GM03348 (cell line): ENCODE data around the gene PTGR1.
"Not testable (repeated sequence)": the region's sequence is repeated elsewhere in the genome, so short reads cannot be mapped to it uniquely, and the experiment has no call there.

Experiments used
- DNase-seq: peaks from one replicate; pipeline ENCODE4 v3.0.0; 2012; ENCODE audit warnings: low spot score

PTGR1 gene

DNA sequence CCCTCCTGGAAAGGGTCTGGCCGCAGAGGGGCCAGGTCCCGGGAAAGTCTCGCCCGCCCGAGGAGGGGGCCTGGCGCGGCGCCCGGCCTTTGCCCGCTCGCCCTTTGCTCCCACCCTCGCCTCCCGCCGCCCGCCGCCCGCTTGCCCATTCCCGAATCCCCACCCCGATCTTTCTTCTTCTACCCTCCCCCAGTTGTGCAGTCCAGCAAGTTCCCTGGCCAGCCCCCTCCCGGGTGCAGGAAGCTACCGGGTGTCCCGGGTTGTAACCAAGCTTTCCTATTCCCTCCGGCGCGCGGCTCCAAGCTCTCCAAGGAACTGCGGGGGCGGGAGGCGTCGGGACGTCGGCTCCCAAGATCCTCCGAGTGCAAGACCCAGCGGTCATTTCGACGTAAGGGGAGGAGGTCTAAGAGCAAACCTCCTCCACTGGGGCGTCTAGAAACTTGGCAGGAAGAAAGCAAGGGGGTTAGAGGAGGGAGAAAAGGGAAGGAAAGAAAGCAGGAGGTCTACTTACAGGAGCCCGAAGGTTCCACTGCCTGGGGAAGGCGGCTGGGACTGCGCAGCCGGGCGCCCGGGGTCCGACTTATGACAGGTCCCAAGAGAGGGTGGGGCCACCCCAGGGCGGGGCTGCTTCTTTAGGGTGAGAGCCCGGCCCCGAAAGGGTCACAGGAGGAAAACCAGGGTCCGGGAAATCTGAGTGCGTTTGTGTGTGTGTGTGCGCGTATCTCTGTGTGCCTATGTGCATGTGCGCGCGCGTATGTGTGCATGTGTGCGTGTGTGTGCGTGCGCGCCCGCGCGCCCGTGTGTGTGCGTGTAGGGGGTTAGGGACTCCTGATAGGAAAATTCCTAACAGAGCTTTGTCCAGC, at the start of gene PTGR1:
TSS of gene PTGR1 (minus strand) at position 556 of the 863 bp plus-strand sequence. CDS start 2,225 bp downstream, outside the sequence.
- peak; percentile 93 for DNase-seq

DNA sequence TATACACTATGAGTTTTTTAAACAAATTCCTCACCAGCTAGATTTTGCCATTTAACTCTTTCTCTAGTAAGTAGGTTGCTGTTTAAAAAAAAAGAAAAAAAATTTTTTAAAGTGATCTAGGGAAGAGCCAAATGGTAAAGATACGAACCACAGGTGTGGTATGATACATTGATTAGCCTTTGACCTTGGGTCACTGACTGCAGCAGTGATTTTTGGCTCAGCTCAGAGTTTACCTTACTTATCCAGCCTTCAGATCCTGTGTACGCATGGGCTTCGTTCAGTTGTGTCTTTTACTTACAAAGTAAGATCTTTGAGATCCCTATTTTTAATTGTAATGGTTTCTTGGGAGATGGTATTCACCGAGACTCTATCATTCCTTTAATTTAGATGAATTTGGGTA, 49.6 kb upstream of the PTGR1 start:
- DNase-seq: no peak

DNA sequence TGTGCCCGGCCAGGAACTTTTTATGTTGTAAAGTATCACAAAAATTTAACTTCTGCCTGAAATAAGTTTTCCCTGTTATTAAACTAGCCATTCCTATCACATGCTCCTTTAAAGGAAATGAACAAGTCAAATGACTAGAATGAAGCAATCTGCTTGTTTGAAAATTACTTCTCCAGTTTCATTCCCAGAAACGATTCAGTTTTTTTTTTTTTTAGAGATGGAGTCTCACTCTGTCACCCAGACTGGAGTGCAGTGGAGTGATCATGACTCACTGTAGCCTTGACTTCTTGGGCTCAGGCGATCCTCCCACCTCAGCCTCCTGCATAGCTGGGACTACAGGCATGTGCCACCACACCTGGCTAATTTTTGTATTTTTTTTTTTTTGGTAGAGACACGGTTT, 48.6 kb upstream of the PTGR1 start:
- DNase-seq: no peak

DNA sequence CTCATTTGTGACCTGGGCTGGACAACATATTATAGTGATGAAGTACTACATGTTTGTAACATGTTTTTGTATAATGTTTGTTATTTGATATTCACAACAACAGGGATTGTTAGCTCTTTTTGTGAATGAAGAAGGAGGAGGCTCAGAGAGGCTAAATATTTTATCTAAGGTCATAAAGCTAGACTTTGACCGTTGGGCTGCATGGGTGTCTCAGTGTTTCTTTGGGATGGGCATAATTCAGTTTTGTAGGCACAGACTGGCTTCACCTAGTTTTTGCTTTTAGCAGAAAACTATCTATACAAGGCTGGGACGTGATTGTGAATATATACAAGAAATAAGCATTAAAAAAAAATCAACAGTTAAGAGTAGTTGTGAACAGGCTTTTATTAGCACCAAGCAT, 47.0 kb upstream of the PTGR1 start:
- no peak for DNase-seq

DNA sequence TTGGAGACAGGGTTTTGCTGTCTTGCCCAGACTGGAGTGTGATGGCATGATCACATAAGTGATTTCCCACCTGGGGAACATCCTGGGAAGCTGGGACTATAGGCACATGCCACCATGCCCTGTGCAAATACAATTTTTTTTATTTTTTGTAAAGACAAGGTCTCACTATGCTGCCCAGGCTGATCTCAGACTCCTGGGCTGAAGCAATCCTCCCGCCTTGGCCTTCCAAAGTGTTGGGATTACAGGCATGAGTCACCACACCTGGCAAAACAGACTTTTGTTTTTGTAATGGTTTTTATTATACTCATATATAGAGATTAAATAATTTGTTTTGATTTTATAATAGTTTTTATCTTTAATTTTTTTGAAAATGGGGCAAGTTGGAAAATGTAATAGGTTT, 46.4 kb upstream of the PTGR1 start:
- no peak for DNase-seq

DNA sequence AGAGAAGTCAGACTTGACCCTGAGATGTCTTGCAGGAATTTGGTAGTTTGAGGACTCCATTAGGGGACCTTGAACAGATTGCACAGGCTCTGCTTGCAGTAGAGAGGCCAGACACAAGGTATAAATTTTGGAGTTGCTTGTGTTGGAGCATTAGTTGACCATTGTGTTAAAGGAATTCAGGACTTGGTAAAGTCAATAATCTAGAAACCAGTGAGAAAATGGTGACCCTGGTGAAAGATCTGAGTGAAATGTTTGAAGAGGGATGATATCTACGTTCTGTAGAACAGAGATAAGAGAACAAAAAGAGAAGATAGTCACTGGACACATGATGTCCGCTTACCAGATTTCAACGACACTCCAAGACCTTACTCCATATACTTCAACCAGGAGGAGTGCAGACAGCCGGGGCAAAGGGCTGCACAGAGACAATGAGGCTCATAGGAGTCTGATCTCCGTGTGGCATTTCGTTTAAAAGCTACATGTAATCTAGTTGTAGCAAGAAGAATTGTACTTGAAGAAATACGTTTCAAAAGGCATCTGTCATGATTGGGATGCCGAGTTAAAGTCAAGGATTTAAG, 44.8 kb upstream of the PTGR1 start:
- DNase-seq: no peak

DNA sequence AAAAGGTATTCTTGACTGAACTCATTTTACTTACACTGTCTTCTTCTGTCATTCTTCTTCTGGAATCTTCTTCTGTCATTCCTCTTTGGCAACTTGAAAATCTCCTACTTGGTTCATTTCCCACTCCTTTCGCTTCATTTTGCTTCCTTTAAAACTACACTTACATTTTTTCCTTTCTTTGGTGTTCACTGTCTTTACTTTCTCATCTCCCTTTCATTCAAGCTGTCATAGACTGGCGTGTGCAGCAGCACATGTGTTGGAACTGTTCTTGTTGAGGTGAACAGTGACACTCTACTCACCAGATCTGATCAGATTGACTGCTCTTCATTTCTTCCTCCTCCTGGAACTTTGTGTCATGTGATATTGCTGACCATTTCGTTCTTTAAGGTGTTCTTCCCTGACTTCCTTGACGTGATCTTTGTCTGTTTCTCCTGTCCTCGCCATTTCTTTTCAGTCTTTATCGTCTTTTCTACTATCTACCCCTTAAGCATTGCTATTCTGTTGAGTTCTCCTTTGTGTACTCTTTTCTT, 38.0 kb upstream of the PTGR1 start:
- DNase-seq: no peak

DNA sequence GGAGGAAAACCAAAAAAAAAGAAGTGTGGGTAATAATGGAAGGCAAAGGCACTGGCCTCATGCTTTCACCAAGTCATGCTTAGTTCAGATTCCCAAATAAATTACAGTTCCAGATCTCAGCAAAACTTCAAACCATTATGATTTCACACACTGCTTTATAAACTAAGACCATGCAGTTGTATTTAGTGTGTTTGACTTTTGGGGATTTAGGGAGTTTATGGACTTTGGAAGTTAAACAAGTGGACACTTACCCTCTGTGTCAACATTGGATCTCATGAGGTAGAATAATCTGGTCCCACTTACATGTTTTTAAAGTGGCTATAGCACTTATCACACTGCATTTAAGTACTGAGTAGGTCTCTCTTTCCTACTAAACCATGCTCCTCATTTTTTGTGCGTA, 35.4 kb upstream of the PTGR1 start:
- DNase-seq: no peak

DNA sequence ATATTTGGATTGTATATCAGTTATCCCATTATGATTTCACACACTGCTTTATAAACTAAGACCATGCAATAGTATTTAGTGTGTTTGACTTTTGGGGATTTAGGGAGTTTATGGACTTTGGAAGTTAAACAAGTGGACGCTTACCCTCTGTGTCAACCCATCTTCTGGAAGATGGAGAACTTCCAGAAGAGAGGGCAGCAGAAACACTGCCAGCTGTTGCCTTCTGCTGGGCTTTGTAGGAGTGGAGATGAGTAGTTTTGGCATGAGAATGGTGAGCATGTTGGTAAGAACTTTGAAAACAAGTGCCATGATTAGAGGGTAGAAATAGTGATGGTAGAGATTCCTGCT, 33.9 kb upstream of the PTGR1 start:
- DNase-seq: no peak

DNA sequence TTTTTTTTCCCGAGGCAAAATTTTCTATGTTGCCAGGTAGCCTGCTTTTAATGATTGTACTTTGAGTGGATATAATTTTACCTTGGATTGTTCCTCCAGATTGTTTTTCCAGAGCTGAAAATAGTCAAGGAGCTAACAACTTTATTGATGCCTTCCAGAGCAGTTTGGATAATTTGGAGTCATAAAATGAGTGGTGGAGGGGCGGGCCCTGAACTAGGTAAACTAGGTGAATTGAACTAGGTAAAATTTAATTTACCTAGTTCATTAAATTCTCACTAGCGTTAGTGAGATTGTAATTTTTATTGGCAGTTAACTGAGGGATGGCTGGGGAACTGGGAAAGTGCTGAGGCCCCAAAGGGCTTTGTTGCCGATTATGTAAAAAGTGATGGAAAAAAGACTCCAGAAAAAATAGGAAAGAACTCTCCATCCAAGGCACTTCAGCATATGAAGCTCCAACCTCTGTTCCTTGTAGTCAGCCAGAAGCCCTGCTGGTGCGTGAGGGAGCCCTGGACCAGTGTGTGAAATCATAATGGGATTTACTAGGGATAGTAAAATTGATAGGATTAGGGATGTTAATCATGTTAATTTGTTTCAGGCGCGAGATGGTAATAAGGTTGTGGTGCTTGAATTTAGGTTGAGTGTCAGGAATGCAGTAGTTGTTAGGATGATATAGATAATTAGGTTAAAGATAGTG, 33.4 kb upstream of the PTGR1 start:
- DNase-seq: no peak

DNA sequence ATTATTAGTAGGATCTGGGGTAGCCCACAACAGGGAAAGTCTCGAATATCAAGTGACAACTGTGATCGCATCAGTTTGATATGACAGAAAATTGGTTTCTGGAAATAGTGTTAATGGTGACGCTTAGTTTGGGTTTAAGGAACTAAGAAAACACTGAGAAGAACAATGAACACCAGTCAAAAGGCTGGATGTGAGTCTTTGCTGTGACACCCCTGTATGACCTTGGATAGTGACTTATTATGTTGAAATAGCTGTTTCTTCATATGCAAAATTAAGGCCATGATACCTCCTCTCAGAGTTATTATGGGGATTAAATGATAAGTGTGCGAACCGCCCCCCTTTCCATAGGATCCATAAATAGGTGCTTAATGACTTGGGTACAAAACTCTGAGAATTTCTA, 32.6 kb upstream of the PTGR1 start:
- peak; percentile 16 for DNase-seq

DNA sequence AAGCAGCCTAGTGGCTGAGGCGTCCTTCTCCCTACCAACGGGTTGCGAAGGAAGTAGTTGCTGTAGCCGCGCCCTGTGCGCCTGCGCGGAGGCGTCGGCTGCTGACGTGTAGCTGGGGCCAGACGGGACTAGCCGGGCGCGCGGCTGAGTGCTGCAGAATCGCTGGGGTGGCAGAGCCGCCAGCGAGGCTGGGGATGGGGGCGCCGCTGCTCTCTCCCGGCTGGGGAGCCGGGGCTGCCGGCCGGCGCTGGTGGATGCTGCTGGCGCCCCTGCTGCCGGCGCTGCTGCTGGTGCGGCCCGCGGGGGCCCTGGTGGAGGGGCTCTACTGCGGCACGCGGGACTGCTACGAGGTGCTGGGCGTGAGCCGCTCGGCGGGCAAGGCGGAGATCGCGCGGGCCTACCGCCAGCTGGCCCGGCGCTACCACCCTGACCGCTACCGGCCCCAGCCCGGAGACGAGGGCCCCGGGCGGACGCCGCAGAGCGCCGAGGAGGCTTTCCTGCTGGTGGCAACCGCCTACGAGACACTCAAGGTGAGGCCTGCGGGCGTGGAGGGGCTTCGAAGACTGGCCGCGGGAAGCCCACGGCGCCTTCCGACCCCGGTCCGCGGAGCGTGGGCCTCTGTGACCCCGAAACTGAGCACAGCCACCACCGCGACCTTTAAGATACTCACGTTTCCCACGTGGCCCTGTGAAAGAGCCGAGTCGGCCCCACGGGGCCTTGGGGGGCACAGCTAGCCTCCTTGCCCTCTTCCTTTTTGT, 31.9 kb upstream of the PTGR1 start, which contains the start of gene DNAJC25:
TSS of gene DNAJC25 (plus strand) at position 121 of the 758 bp plus-strand sequence. CDS start at position 195, 74 bp downstream.
- peak; percentile 100 for DNase-seq

DNA sequence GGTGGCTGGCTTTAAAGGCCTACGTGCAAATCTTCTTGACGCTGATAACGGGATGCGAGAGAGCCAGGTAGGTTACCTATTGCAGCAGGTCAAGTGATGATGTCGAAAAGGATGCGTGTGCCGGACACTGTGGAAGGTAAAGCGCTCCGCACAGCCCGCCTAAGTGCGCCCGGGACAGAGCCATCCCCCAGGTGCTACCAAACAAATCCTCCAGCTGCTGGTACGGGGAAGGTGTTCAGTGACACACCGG, 31.4 kb upstream of the PTGR1 start:
- DNase-seq: no peak

DNA sequence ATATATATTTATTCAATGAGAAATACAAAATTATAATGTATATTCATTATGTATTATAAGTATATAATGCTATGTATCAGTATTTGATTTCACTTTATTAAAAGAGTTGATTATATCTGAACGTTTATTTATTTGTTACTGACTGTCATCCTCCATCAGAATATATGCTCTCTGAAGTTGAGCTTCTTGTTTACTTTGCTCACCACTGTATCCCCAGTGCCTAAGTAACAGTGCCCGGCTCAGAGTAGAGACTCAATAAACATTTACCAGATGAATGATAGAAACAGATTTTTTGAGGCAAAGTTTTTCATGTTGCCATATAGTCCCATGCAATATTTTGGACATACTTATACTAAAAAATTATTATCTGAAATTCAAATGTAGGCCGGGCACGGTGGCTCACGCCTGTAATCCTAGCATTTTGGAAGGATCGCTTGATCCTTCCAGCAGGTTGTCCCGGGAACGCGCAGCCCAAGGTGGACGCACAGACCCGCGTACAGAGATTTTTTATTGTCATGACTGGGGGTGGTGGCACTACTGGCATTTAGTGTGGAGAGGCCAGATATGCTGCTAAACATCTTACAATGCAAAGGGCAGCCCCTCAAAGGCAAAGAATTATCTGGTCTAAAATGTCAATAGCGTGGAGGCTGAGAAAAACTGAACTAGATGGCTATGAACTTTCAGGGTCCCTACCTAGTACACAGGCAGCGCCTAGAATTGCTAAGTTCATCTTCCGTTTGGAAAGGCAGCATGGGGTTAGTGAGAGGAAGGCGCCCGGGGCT, 30.9 kb upstream of the PTGR1 start:
- no peak for DNase-seq

DNA sequence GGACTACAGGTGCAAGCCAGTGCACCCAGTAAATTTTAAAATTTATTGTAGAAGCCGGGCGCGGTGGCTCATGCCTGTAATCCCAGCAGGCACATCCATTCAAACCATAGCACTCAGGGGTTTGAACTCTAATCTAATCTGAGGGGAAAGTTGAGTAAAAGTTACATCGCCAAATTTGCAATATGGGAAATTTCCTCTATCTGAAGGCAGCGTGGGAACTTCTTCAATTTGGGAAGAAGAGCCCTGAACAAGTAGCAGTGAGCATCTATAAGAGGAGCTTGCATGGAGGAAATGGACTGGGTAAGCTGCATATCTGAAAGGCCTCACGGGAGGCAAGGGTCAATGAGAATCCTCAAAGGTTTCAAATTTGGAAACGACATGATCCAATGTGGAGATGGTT, 29.0 kb upstream of the PTGR1 start:
- no peak for DNase-seq

DNA sequence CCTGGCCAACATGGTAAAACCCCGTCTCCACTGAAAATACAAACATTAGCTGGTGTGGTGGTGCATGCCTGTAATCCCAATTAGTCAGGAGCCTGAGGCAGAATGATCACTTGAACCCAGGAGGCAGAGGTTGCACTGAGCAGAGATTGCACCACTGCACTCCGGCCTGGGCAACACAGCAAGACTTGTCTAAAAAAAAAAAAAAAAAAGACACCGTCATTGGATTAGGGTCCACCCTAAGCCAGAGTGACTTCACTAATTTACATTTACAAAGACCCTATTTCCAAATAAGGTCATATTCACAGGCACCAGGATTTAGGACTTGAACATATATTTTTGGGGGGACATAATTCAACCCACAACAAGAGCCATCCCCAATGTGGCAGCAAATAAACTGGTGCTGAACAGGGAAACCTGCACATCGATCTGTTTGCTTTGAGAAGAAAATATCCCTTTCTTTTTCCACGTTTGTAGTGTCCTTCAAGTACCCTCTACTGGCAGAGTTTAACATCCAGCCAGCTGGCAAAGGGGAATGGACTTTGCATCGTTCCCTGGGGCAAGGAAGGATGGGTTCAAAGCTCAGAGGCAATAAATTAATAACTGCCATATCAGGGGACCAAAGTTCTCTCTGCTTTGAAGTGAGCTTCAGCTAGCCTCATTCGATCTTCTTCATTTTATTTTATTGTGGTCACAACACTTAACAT, 28.0 kb upstream of the PTGR1 start:
- DNase-seq: no peak

DNA sequence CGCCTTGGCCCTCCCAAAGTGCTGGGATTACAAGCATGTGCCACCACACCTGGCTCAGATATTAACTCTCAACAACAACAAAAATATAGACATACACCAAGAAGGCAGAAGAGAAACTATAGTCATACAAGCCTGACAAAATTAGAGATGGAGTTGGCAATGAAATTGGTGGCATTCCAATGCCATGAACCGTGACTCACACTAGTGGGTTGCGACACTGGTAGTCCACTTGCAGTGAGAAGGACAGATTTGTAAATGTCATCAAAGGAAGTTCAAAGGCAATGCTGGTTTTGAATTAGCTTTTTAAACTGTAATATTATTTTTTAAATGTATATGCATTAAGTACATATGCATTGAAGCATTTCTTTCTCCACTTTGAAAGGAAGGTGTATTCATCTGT, 23.2 kb upstream of the PTGR1 start:
- peak; percentile 75 for DNase-seq

DNA sequence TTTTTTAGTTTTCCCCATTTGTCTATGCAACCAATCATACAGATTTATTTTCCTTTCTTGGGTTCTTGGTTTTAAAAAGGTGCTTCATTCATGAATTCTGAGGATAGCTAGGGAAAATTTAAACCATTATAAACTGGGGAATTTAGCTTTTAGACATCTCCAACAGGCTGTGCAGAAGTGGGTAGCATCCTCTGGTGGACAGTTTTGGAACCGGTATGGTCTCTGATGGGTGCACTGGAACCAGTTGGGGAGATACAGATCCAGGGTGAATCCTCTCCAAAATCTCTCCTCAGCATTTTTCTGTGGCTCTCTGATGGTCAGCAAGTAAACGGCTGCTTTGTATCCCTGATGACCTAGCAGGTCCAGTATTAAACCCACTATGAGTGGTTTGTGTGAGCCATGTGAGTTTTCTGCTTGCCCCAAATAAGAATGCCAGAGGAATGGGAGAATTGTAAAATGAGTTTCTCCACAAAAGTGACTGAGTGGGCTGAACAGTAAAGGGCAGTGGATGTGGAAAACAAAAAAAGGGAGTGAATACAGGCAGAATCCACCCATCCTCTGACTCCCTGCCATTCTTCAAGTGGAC, 22.5 kb upstream of the PTGR1 start:
- peak; percentile 55 for DNase-seq

DNA sequence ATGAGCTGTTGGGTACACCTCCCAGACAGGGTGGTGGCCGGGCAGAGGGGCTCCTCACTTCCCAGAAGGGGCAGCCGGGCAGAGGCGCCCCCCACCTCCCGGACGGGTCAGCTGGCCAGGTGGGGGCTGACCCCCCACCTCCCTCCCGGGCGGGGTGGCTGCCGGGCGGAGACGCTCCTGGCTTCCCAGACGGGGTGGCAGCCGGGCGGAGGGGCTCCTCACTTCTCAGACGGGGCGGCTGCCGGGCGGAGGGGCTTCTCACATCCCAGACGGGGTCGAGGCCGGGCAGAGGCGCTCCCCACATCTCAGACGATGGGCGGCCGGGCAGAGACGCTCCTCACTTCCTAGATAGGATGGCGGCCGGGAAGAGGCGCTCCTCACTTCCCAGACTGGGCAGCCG, 17.9 kb upstream of the PTGR1 start:
- not testable (repeated sequence) for DNase-seq

DNA sequence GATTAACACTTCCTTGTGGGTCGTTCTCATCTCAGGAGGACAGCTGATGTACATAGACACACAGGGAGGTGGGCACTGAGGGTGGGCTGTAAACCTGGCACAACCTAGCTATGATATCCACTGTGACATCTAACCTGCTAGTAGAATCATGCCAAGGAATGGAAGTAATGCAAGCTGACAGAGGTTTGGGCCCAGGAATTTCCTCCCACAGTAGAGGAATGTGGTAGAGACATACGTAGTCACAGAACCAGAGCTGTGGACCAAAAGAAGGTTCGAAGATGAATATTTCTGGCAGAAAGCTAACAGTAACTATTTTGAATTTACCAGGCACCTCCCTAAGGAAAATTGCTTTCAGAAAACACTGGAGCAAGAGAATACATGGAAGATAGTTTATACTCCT, 16.5 kb upstream of the PTGR1 start:
- DNase-seq: peak; percentile 42
